HG03045 (cell line): ENCODE results near the gene MYO1A.
A peak's percentile ranks its signal among the peaks of the same experiment; 100 is the strongest.

ENCODE experiments used
- ATAC-seq: cut with Tn5 transposase; IDR thresholded peaks from one replicate; pipeline ENCODE4 v1.9.1; 2021; ENCODE audit warnings: mild to moderate bottlenecking, moderate library complexity; ENCODE audit not compliant: unreplicated experiment

MYO1A gene

GRCh38 chr12:57049890-57050289 is at the start of gene MYO1A:
Gene MYO1A (minus strand): TSS chr12:57050129. CDS start chr12:57048323, 1,806 bp downstream.
- ATAC-seq, result no peak

GRCh38 chr12:57099047-57099714 is 49.3 kb upstream of the MYO1A start:
- no peak for ATAC-seq

- ATAC-seq, result no peak
Observed at GRCh38 chr12:57098546-57098945, 48.6 kb upstream of the MYO1A start.

- ATAC-seq, result no peak
Observed at GRCh38 chr12:57097554-57097835, 47.6 kb upstream of the MYO1A start.

- no peak for ATAC-seq
Observed at GRCh38 chr12:57096748-57097553, 47.0 kb upstream of the MYO1A start.

- no peak for ATAC-seq
Observed at GRCh38 chr12:57096099-57096572, 46.2 kb upstream of the MYO1A start.

GRCh38 chr12:57095440-57095839 is 45.5 kb upstream of the MYO1A start:
- no peak for ATAC-seq

GRCh38 chr12:57094208-57095160 is 44.6 kb upstream of the MYO1A start:
- ATAC-seq, result no peak

- ATAC-seq, result no peak
Observed at GRCh38 chr12:57093415-57094207, 43.7 kb upstream of the MYO1A start.

- no peak for ATAC-seq
Observed at GRCh38 chr12:57092876-57093414, 43.0 kb upstream of the MYO1A start.

- ATAC-seq, result no peak
Observed at GRCh38 chr12:57092529-57092862, 42.6 kb upstream of the MYO1A start.

- ATAC-seq, result no peak
Observed at GRCh38 chr12:57091638-57092528, 42.0 kb upstream of the MYO1A start.

- ATAC-seq, result no peak
Observed at GRCh38 chr12:57090924-57091637, 41.2 kb upstream of the MYO1A start.

- ATAC-seq, result no peak
Observed at GRCh38 chr12:57090490-57090889, 40.6 kb upstream of the MYO1A start.

GRCh38 chr12:57089271-57090245 is 39.6 kb upstream of the MYO1A start:
- no peak for ATAC-seq

GRCh38 chr12:57088354-57089270 is 38.7 kb upstream of the MYO1A start, which contains the start of gene NAB2:
Gene NAB2 (plus strand): TSS chr12:57089114. CDS start chr12:57089272, 158 bp downstream.
- ATAC-seq, result peak; percentile 57
